Frontal cortex (tissue), 4 donors: Measurements from ENCODE around the gene SPX. TPM values are rescaled to one million over a fixed set of nuclear protein-coding genes. Genes with fewer than 3 reads are reported as not detected.
A peak's percentile ranks its signal among the peaks of the same experiment; 100 is the strongest.

ENCODE experiments used
- DNase-seq, 2 donors: peaks; one replicate each; pipeline ENCODE4 v3.0.0; 2012; ENCODE audit warnings: low spot score in 2 of 2
- FAIRE-seq: peaks from 2 replicates; lab custom pipeline; 2012; peaks lifted over from hg19 to GRCh38; lab: Jason Lieb, UNC
- total RNA-seq: library from RNA; depleted of rRNA; stranded (reverse); fragments of >200 nt; gene quantifications from one replicate; pipeline ENCODE4 v1.2.3, GENCODE V29; 2014
- donor health status: control.
- donor health status: control.
- donor health status: control.

Gene SPX
- 0.41 TPM for total RNA-seq

GRCh38 chr12:21526053-21526452, at the start of gene SPX:
Gene SPX (plus strand): TSS chr12:21526296. CDS start chr12:21526473, 177 bp downstream.
- DNase-seq (no peak), FAIRE-seq (no peak)

DNA sequence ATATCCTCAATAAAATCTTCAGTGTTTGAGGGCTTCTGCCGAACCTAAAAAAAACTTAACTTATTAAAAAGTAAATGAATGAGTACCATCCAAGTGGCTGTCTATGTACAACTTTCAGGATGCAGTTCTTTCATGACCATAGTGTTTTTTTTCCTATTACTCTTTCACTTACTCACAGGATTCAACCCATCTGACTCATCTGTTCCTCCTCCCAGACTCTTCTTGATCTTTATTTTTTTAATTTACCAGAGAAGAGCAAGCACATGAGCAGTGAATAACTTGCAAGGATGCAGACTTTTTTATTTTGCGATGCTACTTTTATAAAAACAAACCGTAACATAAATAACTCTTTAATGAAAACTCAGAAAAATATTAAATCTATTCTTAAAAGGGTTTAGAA, 49.1 kb upstream of the SPX start:
- DNase-seq (no peak), FAIRE-seq (no peak)

- DNase-seq, result no peak
- no peak for FAIRE-seq
Measured at GRCh38 chr12:21478756-21479455, 47.2 kb upstream of the SPX start.

DNA sequence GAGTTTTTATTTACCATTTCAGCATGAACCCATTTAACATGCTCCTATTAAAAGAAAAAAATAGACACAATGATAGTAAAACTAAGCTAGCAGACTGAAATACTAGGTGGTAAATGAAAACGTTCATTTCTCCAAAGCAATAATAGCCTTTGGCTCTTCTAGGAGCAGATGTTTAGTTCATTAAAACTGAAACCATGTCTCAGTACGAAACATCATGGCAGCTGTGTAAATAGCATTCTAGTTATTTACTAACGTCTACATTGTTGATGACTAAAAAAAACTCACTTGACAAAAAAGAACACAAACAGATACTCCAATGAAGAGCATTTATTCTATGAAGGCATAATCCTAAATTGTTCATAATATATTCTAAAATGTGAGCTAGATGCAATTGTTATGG, 42.6 kb upstream of the SPX start:
- DNase-seq, result no peak
- no peak for FAIRE-seq

GRCh38 chr12:21485998-21486397, 40.1 kb upstream of the SPX start:
- DNase-seq, result no peak
- no peak for FAIRE-seq

- no peak for DNase-seq
- FAIRE-seq, result no peak
Measured at GRCh38 chr12:21499765-21500164, 26.3 kb upstream of the SPX start.

- no peak for DNase-seq
- FAIRE-seq, result no peak
Measured at GRCh38 chr12:21500786-21501257, 25.3 kb upstream of the SPX start.

DNA sequence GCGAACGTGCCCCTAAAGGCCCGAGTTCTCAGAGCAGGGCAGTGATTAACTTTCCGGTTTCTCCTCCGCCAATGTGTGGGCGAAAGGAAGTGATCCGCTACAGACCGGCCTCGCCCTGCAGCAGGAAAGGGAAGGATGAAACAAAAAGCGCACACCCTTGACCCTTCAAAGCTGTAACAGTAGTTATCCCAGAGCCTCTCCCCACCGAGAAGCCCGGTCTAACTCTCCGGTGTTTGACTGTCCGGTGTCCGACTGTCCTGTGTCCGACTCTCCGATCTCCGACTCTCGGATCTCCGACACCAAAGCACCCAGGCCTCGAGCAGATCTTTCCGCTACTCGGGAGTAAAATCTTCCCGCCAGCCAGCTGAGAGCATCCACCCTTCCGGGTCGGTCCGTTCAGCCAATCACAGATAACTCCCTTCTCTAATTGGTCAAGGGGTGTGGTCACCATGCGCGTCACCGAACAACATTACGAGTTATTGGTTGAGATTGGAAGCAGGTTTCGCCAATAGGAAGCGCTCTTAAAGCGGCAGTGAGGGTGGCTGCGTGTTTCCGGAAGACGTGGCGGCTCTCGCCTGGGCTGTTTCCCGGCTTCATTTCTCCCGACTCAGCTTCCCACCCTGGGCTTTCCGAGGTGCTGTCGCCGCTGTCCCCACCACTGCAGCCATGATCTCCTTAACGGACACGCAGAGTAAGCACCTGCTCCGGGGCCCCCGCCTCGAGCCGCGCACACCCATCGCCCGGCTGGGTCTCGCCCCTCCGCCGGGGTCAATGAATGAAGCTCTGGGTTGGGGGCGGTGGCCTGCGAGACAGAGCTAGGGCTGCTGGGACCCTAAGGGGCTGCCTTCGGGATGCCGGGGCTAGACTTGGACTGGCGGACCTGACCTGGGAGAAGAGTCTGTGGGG, 24.6 kb upstream of the SPX start, which contains the start of the genes GOLT1B and RECQL:
GOLT1B (plus strand) TSS at position 532 of the 906 bp plus-strand sequence; CDS start at position 667, 135 bp downstream.
RECQL (minus strand) TSS at position 378 of the 906 bp plus-strand sequence. CDS start 2,065 bp downstream, outside the sequence.
- DNase-seq, result peak; percentile 81 to 92

DNA sequence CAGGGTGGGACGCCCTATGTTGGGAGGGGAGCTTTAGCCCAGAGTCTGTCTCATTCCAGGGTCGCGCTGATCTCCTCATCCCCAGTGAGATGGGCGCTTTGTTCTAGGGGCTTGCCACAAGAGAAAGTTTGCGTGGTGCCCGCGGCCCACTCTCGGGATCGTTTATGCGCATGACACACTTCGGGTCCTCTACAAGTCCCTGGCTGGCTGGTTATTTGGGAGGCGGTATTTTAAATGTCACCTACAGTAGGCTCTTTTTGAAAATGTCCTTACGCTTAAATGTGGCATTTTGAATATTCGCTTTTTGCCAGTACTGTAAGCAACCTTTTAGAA, 24.0 kb upstream of the SPX start:
- FAIRE-seq, result no peak
- peak in 1 of 2 donors; percentile 16 for DNase-seq

More for the DNA sequence above, 24.6 kb upstream of the SPX start, which contains the start of the genes GOLT1B and RECQL:
- peak; percentile 99 for FAIRE-seq

DNA sequence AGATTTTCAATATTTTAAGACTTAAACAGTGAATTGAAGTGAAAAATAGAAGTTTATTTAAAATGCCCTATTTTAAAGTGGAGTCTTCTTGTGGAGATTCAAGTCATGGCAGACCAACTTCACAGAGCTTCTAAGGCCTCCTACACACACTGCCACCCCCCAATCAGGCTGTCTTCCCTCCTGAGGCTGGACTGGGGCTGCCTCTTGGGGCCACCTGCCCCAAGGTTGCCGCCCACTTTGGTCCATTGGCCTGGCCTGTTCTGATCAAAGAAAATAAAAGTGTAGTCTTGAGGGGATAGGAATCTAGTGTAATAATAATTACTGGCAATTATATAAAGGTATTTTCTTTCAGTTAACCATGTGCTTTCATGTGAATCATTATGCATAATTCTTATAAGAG, 23.2 kb upstream of the SPX start:
- FAIRE-seq (no peak), DNase-seq (no peak)

GRCh38 chr12:21505888-21506287, 20.2 kb upstream of the SPX start:
- DNase-seq (no peak), FAIRE-seq (no peak)

DNA sequence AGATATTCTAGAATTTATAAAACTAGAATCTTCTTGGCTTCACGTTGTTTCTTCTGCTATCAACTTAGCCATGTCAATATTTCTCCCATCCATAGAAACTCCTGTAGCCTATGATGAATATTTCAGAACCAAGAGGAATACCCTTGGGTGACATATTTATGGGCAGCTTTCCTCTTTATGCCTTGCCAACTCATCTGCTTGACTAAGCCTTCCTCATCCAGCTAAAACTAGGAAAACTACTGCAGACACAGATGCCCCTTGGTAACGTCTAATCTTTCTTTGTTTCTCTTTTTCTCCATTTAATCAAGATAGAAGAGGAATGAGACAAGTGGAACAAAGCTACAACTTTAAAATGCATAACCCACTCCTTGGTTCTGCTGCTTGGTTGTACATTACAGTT, 18.2 kb upstream of the SPX start:
- FAIRE-seq (no peak), DNase-seq (no peak)

DNA sequence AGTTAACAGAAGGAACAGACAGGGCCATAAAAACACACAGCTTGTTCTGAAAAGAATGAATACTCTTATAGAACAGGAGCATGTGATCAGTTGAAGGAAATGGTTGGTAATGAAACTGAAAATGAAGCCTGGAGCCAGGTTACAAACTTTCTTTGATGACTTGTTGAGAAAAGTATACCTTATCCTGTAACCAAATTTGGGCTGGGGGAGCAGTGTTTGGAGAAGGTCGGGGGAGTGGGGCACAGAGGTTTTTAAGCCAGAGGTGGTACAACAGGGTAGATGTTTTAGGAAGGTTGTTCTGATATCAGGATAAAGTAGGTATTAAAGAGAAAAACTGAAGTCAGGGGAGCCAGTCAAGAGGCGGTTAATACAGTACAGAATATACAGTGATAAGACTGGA, 16.3 kb upstream of the SPX start:
- DNase-seq, result no peak
- FAIRE-seq, result no peak

DNA sequence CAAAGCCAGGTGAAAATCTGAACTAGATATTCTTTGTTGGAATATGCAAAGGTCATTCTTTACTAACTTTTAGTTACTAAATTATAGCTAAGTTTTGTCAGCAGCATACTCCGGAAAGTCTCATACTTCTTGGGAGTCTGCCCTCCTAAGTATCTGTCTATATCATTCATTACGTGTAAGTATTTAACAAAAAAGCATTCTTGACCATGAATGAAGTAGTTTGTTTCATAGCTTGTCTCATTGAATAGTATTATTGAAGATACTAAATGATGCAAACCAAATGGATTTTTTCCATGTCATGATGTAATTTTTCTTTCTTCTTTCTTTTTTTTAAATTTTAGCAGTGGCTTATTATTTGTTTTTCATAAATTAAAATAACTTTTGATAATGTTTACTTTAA, 9.8 kb upstream of the SPX start:
- DNase-seq, result no peak
- no peak for FAIRE-seq

DNA sequence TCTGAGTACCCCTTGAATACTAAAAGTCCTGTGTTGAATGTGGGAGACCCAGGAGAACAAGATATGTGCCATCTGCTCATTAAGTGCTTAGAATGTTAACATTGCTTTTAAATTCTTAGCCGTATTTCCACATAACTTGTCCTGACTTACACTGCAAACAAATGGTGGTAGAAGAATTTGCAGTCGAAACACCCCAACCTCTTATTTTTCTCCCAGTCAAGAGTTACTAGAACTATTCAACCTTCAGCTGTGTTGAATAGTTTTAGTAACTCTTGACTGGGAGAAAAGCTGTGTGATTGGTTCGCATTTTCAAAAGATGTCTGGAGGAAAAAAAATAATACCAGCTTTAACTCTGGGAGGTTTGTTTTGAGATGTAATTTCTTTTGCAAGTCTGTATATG, 7.6 kb upstream of the SPX start:
- DNase-seq (no peak), FAIRE-seq (no peak)

DNA sequence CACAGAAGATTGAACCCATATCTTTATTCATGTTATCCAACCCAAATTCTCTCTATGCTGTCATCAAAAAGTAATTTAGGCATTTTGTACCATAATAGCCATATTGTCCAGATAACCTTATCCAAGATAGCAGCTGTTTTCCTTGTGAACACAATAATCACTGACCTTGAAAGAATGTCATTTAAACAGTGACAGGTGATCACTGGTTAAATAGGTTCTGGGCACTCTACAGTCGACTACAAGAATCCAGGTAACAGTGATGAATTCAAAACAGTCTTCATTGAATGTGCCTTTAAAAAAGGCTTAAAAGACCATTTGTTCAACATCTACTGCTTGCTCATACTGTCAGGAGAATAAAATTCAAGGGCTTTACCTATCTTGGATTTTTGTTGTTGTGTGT, 4.6 kb upstream of the SPX start:
- FAIRE-seq (no peak), DNase-seq (no peak)

- FAIRE-seq, result no peak
- no peak for DNase-seq
Measured at GRCh38 chr12:21523148-21523547, 2.9 kb upstream of the SPX start.

DNA sequence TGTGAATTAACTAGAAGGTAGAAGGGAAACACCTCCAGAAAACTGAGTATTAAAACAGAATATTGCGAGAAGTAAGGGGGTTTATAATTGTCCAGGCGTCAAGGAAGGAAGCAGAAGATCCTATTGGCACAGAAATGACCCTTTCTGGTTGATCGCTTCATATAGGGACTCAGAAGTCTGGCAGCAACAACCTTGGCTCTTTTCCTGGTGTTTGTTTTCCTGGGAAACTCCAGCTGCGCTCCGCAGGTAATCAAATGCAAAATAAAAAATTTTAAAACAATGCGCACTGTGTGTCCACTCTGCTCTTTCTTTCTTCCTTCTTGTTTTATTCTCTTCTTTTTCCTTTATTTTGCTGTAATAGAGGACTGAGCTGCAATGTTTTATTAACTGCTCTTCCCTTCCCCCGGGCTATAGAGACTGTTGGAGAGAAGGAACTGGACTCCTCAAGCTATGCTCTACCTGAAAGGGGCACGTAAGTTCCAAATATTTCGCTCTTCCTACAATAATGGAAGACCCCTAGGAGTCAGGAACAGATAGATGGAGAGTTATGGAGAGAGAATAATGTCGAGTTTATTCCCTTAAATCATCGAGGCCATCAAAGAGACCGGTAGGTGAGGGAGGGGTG, 737 bp downstream of the SPX start:
- no peak for FAIRE-seq

DNA sequence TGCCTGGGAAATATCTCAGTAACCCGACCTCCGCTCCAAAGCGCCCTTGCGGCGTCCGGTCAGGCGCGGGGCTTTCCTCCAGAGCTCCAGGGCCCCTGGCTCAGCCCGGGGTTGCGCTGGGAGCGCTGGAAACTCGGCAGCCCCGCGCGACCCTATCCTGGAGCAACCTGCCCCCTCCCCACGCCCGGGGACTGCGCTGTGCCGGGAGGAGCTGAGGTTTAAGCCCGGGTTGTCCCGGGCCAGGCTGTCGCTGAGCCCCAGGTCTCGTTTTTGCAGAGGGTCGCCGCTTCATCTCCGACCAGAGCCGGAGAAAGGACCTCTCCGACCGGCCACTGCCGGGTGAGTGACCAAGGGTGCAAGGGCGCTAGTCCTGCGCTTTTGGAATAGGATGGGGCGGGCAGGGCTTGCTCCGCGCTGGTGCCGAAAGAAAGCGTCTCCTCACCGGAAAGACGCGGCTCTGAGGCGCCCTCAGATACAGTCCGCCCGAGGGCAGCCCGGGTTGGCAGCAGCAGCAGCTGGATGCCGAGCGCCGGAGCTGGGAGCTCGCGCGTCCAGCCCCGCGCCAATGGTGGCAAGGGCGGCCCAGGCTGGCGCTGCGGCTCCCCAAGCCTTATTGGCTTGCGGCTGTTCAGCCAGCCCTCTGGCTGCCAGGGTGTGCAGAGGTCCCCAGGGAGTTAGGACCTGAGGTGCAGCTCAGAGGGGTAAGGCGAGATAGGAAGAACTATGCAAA, 1.5 kb downstream of the SPX start:
- FAIRE-seq (no peak), DNase-seq (peak; percentile 36 to 44)

More for the DNA sequence above, 737 bp downstream of the SPX start:
- DNase-seq, result no peak

- DNase-seq, result no peak
- FAIRE-seq, result no peak
Measured at GRCh38 chr12:21528953-21529352, 2.9 kb downstream of the SPX start.
